Cortex of kidney (tissue), 1 donor: ENCODE data around the gene SLC2A14.
"Not testable (repeated sequence)": the region's sequence is repeated elsewhere in the genome, so short reads cannot be mapped to it uniquely, and the experiment has no call there.

ENCODE experiments used
- DNase-seq: peaks from one replicate; lab custom pipeline; 2025; lab: John Stamatoyannopoulos, UW

SLC2A14 gene

DNA sequence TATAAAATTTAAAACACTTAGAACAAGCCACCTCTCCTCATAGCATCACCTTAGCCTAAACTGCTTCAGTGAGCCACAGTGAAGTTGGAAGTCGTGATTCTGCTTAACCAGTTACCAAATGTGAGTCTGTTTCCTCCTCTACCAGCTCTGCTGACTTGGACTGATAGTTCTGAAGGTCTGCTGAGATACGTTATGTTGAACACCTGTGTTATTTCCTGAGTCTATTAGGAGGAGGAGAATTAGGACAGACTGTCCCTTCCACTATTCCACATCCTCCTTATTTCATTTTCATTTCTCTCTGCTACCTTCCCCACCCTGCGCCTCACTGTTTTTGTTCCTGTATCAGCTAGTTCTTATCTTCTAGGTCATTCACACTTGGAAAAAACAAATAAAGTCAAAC is 2.4 kb downstream of the SLC2A14 start:
- no peak for DNase-seq

DNA sequence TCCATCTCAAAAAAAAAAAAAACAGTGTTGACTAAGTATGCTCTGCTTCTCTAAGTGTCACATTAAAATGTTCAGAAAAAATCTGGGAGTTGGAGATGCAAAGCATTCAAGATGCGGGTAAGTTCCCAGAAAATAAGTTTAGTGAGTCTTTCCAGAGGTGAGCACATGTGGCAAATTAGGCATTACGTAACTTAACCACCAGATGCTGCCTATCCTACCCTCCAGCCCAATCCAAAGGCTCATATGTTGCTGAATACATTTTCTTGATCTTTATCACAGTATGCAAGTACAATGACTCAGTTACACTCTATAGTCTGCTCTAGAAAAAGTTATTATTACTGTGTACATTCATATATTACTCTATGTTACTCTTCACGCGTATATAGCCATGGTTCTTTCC is 3.6 kb downstream of the SLC2A14 start:
- DNase-seq, result no peak

DNA sequence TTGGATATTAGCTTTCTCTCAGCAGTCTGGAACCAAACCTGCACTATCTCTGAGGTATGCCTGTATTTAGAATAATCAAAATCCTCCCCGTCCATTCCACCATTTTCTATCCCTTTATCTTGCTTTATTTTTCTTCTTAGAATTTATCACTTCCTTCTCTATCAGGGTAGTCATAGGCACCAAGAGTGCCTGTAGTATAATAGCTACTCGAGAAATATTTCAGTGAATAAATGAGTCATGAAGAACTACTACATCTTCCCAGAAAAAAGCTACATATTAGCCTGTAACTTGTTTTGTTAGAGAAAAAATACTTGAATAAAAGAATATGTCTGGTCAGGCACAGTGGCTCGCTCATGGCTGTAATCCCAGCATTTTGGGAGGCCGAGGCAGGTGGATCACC is 4.3 kb downstream of the SLC2A14 start:
- no peak for DNase-seq

DNA sequence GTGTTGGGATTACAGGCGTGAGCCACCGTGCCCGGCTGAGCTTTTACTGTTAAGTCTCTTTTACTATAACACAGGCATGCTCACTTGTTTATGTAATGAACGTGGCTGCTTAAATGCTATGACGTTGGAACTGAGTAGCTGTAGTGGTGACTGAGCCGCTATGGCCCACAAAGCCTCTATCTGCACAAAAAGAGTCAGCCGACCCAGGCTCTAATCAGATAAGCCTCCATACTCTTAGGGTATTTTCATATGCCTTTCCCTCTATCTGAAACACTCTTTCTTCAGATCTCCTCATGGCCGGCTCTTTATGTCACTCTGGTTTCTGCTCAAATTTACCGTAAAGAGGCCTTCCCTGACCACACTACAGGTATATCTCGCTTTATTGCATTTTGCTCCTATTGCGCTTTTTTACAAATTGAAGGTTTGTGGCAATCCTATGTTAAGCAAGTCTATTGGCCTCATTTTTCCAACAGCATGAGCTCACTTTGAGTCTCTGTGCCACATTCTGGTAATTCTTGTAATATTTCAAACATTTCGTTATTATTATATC is 8.0 kb downstream of the SLC2A14 start:
- DNase-seq, result no peak

DNA sequence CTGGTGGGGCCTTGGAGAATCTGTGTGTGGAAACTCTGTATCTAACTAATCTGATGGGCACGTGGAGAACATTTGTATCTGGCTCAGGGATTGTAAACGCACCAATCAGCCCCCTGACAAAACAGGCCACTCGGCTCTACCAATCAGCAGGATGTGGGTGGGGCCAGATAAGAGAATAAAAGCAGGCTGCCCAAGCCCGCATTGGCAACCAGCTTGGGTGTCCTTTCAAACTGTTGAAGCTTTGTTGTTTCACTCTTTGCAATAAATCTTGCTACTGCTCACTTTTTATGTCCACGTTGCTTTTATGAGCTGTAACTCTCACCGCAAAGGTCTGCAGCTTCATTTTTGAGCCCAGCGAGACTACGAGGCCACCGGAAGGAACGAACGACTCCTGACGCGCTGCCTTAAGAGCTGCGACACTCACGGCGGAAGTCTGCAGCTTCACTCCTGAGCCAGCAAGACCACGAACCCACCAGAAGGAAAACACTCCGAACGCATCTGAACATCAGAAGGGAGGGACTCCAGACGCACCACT is 9.8 kb downstream of the SLC2A14 start:
- DNase-seq, result not testable (repeated sequence)

DNA sequence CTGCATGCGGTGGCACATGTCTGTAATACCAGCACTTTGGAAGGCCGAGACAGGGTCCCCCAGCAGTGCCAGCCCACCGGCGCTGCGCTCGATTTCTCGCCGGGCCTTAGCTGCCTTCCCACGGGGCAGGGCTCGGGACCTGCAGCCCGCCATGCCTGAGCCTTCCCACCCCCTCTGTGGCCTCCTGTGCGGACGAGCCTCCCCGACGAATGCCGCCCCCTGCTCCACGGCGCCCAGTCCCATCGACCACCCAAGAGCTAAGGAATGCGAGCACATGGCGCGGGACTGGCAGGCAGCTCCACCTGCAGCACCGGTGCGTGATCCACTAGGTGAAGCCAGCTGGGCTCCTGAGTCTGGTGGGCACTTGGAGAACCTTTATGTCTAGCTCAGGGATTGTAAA is 10.4 kb downstream of the SLC2A14 start:
- DNase-seq, result not testable (repeated sequence)

DNA sequence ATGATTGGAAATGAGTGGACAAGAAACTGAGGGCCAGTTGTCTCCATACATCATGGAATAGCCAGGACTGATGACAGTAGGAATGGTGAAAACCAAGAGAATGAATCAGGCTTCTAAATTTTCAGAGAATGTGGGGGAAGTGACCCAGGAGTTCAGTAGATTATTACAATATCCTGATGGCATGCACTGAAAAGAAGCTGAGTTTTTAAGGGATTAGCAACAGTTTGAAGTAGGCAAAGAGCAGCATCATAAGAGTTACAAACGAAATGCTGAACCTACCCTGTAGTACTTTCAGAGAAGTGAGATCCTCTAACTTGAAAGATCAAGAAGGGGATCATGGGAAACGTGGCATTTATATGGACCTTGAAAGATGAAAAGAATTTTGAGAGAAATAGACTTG is 13.2 kb downstream of the SLC2A14 start:
- DNase-seq, result no peak

DNA sequence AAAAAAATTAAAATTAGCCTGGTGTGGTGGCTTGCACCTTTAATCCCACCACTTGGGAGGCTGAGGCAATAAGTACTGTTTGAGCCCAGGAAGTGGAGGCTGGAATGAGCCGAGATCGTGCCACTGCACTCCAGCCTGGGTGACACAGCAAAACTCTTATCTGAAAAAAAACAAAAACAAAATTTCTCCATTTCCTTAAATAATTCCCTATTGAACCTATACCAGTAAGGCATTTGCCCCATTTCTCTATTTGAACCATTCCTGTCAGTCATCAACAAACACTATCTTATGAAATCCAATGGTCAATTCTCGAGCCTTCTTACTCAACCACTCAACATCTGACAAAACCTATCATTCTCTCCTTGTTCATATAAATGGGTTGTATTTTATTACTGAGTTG is 14.7 kb downstream of the SLC2A14 start:
- DNase-seq, result no peak

DNA sequence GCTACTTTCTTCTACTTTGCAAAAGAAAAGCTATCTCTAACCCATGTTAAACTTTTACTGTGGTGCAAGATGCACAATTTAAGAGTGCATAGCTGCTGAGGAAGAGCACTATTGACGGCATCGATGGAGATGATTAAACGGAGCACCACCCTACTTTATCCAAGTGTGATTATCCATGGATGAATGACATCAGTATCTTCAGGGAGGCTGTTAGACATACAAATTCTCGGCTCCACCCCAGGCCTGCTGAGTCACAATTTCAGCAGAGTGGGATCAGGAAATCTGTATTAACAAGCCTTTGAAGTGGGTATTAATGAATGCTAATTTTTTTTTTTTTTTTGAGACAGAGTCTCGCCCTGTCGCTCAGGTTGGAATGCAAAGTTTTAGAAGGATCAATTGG is 16.2 kb downstream of the SLC2A14 start:
- DNase-seq, result no peak

DNA sequence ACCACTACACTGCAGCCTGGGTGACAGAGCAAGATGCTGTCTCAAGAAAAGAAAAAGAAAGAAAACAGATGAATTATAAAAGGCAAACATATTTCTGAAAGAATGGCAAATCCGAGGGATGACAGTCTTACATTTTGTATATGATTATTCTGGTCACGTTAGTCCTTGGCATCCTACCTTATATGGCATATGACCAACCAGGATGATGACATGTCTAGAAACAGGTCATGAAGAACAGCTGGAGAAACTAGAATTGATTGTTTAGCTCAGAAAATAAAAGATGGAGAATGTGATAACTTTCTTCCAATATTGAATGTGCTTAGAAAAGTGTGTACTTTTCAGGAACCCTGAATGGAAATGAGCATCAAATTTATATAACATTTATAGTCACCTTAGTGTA is 19.2 kb downstream of the SLC2A14 start:
- DNase-seq, result no peak

DNA sequence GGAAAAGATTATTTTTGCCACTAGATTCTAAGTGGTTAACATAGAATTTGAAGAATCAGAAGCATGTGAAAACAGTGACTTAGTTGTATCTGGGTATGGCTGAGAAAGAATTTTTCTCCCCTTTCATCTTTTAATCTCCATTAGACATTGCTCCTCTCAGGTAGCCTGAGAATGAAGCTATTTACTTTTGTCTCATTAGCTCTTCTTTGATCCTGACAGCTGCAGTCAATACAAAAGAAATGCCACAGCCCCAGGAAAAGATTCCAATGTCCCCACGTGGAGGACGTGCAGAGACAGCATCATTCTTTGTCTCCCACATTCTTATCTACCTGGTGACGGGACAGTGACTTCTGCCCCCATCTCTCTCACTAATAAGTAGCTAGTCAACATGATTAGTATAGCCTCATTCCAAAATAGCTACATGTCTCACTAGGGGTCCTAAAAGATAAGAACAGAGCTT is 21.1 kb downstream of the SLC2A14 start:
- DNase-seq, result not testable (repeated sequence)

DNA sequence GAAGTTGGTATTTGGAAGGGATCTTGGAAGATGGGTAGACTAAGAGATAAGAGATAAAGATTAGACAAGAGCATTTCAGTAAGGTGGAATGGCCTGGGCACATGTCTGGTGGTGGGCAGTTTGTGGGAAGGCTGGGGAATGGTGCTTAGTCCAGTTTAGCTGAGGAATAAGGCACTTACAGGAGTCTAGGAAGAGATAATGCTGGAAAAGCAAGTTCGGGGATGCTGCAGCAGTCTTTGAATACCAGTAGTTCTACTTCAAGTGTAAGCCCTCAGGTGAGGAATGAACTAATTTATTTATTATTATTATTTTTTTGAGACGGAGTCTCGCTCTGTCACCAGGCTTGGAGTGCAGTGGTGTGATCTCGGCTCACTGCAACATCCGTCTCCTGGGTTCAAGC is 22.6 kb downstream of the SLC2A14 start:
- not testable (repeated sequence) for DNase-seq

DNA sequence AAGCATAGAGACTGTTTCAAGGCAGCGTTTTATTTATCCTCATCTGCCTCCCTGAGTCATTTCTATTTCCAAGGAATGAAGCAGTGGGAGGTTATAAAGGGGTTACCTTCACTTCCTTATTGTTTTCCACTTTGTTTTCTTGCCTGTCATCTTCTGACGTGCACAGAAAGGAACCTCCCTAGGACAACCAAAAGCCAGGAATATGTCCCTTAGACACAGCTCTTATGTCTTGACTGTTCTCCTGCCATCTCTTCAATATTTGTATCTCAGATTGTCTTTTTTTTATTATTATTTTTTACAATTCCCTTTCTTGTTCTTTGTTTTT is 24.7 kb downstream of the SLC2A14 start:
- DNase-seq, result not testable (repeated sequence)

DNA sequence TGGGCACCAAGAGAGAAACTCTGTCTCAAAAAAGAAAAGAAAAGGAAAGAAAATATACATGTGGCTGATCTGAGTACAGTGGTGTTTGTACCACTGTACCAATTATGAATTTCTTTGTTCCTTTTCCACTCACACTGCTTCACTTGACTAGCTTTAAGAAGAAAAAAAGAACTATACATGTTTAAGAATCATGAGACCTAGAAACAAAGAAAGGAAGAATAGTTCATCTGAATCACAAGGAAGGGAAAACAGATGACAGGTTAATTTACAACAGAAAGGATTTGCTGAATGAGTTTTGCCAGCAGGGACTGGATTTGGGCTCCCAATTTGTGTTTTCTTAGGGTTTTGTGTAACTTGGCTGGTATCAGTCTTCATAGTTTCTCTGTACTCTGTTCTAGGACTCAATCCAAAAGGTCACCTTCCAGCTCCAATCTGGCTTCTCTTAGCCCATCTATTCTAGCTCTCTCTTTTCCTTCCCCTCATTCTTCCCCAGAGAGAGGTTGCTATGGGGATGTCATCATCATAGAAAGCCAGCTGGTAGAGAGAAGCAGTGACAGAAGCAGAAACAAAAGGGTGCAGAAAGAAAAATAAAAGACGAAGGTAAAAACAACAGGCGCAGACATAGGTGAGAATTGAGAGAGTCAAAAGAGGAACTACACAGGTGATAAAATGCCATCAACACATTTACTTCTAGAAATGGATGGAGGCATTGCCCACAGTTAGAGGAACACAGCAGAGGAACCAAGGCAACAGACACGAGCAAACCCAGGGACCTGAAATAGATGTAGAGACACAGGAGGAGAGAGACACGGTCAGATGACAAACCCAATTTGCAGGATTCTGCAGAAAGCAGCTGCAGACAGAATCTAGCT is 25.3 kb downstream of the SLC2A14 start:
- DNase-seq, result not testable (repeated sequence)

DNA sequence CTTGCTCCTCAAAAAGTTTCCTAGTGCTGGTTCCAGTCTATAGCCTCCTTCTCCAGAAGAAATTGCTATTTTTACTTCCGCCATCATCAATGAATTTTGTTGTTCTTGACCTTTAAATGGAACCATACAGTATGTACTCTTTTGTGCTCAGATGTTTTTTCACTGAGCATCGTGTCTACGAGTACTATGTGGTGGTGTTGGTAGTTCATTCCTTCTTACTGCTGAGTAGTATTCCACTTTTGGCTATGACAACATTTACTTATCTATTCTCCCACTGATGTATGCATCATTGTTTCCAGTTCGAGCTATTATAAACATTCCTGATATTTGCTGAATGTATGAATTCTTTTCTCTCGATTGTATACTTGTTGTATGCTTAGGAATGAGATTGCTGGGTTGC is 28.6 kb downstream of the SLC2A14 start:
- no peak for DNase-seq

DNA sequence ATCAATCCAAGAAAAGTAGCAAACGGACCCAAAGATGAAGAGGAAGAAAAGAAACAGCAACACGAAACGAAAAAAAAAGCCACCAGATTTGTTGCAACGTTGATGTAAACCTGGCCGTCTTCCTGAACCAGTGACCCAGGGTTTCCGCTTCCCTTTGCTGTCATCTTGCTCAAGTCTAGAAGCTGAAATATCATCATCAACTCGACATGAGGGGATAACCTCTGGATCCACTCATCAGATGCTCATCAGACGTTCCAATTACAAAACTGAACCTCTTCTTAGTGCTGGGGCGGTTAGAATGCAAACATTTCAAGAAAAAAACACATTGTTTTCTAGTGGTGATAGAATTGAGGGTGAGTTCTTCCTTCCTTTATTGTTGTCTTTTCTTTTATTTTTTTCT is 29.1 kb downstream of the SLC2A14 start:
- not testable (repeated sequence) for DNase-seq

DNA sequence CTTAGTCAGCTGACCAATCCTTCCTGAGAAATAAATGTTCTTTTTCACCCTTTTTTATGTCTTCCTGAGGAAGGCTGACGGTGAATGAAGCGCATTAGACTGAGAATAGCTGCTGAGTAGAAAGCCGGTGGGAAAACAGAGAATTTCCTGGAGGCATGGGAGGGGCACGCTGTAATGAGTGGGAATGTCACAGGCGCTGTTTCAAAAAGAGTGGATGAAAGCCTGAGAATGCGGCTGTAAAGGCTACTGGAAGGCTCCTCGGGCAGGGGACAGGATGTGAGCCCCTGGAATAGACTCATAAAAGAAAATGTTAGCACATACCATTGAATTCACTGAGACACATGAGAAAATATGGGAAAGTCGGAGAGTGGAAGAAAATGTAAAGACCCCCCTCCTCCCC is 29.6 kb downstream of the SLC2A14 start:
- DNase-seq, result not testable (repeated sequence)

DNA sequence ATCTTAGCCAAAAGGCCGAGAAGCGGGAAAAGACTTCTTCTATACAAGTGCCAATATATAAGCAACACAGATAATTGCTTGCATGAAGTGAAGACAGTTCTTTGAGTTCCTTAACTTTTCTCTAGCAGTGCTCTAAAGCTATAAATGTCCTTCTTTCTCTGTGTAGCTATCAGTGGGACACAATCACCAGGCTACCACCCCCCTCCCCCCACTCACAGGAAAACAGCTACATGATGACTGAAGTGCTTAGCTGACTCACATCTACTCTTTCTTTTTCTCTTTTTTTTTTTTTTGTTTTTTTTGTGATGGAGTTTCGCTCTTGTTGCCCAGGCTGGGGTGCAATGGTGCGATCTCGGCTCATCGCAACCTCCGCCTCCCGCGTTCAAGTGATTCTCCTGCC is 30.3 kb downstream of the SLC2A14 start:
- DNase-seq, result not testable (repeated sequence)

DNA sequence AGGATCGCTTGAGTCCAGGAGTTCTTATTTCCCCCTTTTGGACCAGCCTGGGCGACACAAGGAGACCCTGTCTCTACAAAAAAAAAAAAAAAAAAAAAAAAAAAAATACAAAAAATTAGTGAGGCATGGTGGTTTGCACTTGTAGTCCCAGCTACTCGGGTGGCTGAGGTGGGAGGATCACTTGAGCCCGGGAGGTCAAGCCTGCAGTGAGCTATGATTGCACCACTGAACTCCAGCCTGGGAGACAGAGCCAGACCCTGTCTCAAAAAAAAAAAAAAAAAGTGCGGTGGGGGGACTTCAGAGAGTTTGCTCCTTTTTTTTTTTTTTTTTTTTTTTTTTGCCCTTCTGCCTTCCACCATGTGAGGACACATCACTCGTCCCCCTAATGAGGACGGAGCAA is 32.9 kb downstream of the SLC2A14 start:
- DNase-seq, result not testable (repeated sequence)

DNA sequence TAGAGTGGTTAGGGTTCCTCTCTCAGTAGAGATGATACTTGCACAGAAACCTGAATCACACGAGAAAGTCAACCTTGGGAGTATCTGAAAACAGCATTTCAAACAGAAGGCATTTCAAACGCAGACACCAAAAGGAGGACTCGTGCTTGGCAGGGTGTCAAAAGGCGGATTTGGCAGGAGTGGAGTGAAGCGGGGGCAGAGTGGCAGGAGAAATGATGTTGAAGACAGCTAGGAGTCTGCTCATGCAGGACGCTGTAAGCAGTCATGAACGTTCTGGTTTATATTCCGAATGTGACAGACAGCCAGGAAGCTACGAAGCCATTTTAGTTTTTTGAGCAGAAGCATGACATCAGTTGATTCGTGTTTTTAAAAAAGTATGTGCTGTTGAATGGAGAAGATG is 33.5 kb downstream of the SLC2A14 start:
- DNase-seq, result not testable (repeated sequence)

DNA sequence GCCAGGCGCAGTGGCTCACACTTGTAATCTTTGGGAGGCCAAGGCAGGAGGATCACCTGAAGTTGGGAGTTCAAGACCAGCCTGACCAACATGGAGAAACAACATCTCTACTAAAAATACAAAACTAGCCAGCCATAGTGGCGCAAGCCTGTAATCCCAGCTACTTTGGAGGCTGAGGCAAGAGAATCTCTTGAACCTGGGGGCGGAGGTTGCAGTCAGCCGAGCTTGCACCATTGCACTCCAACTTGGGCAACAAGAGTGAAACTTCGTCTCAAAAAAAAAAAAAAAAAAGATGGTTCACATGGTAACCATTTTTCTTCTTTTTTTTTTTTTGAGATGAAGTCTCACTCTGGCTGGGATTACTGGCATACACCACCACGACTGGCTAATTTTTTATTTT is 35.3 kb downstream of the SLC2A14 start:
- DNase-seq, result no peak

DNA sequence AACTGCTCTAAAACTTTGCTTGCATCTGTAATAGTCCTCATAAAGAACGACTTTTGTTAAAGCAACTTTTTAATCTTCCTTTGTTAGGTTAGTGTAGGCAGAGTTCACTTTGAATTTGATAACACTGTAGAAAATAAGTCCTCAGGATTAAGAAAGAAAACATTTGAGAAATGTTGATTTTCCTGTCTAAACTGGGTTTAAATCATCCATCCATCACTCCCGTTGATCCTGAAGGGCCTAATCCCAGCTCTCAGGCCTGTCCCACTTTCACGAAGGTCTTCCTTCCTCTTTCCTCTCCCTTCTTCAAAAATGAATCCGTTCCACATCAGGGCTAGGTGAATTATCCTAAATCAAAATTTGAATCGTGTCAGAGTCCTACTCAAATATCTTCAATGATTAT is 36.9 kb downstream of the SLC2A14 start:
- DNase-seq, result no peak

DNA sequence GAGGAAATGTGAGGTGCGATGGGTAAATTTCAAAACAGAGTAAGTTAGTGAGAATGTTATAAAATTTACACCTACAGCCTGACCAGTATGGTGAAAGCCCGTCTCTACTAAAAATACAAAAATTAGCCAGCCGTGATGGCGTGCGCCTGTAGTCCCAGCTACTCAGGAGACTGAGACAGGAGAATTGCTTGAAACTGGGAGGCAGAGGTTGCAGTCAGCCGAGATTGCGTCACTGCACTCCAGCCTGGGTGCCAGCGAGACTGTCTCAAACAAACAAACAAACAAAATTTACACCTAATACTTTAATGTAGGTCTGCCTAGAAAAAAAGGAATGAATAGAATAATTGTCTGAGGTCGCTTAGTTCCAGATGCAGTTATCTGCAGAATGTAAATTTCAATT is 37.6 kb downstream of the SLC2A14 start:
- no peak for DNase-seq

DNA sequence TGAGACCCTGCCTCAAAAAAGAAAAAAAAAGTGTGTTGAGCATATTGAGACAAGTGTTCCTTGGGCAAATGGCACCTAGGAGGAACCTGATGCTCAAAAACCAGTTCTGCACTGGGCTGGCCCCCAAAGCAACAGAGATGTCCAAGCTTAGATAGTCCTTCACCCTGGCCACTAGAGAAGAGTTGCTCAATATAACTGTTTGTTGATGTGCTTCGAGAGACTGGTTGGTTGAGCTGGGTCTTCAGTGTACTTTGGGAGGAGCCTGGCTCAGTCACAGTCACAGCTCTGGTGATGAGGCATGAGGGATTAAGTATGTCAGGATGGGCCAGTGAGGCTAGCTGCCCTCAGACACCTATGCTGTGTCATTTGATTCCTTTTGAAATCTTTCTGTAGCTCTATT is 38.0 kb downstream of the SLC2A14 start:
- DNase-seq, result no peak
